Smooth muscle cell (in vitro differentiated cells): ENCODE measurements around the gene BEND6. TPM values are rescaled to one million over a fixed set of nuclear protein-coding genes. Genes with fewer than 3 reads are reported as not detected.

Source experiments
- DNase-seq: peaks from one replicate; lab custom pipeline; 2025; ENCODE audit not compliant: unreplicated experiment; lab: John Stamatoyannopoulos, UW
- H2AFZ ChIP-seq: fragments of 200-600 bp; sonication (generic); 2 replicates; pipeline ENCODE4 v1.6.0; 2016; ENCODE audit warnings: antibody characterized with exemption, low read depth, mild to moderate bottlenecking
- H3F3A ChIP-seq: fragments of 200-600 bp; sonication (generic); 2 replicates; pipeline ENCODE4 v1.6.0; 2017; ENCODE audit warnings: antibody characterized with exemption, low read depth
- H3K27ac ChIP-seq: fragments of 200-600 bp; sonication (generic); 2 replicates; pipeline ENCODE4 v1.5.1; 2016; ENCODE audit warnings: low read depth, mild to moderate bottlenecking
- H3K27me3 ChIP-seq: fragments of 200-600 bp; sonication (generic); 2 replicates; pipeline ENCODE4 v1.6.1; 2016; ENCODE audit warnings: low read depth, mild to moderate bottlenecking
- H3K36me3 ChIP-seq: fragments of 200-600 bp; sonication (generic); 2 replicates; pipeline ENCODE4 v1.5.1; 2016; ENCODE audit warnings: low read depth
- H3K4me1 ChIP-seq: fragments of 200-600 bp; sonication (generic); 2 replicates; pipeline ENCODE4 v1.5.1; 2016; ENCODE audit warnings: low read depth
- H3K4me2 ChIP-seq: fragments of 200-600 bp; sonication (generic); 2 replicates; pipeline ENCODE4 v1.6.0; 2016; ENCODE audit warnings: mild to moderate bottlenecking
- H3K4me3 ChIP-seq: fragments of 200-600 bp; sonication (generic); 2 replicates; pipeline ENCODE4 v1.5.1; 2016; ENCODE audit warnings: mild to moderate bottlenecking
- H3K79me2 ChIP-seq: fragments of 200-600 bp; sonication (generic); 2 replicates; pipeline ENCODE4 v1.6.0; 2016; ENCODE audit warnings: low read depth, mild to moderate bottlenecking
- H3K9ac ChIP-seq: fragments of 200-600 bp; sonication (generic); 2 replicates; pipeline ENCODE4 v1.6.0; 2016; ENCODE audit warnings: low read depth
- H3K9me3 ChIP-seq: fragments of 200-600 bp; sonication (generic); replicated peaks from 2 replicates; pipeline ENCODE4 v1.5.1; 2016; ENCODE audit warnings: low read depth
- H4K20me1 ChIP-seq: fragments of 200-600 bp; sonication (generic); 2 replicates; pipeline ENCODE4 v1.6.0; 2016; ENCODE audit warnings: low read depth
- CTCF ChIP-seq: fragments of 200-600 bp; sonication (generic); IDR thresholded peaks from 2 replicates; pipeline ENCODE4 v1.5.1; 2017; ENCODE audit warnings: borderline replicate concordance, mild to moderate bottlenecking, antibody characterized with exemption; ENCODE audit not compliant: insufficient read depth, poor library complexity, severe bottlenecking
- WGBS: methylation state at CpG from one replicate; pipeline ENCODE4 v1.1.7; 2016; ENCODE audit warnings: low lambda C conversion rate; 5-methylcytosine and 5-hydroxymethylcytosine counted together
- polyA plus RNA-seq: library from polyadenylated mRNA; unstranded; fragments of >200 nt; fragmentation: Nextera tagmentation; extraction: Ambion mirVana; gene quantifications from 2 replicates; pipeline ENCODE4 v1.2.1, GENCODE V29; 2016
- total RNA-seq: library from RNA; depleted of rRNA; stranded (reverse); fragments of >200 nt; gene quantifications from 2 replicates; pipeline ENCODE4 v1.2.3, GENCODE V29; 2014

BEND6 gene
- total and polyA plus RNA-seq, 2 experiments from 2014 or later: 4.8 to 5.5 TPM

GRCh38 chr6:56909115-56909907, 45.6 kb upstream of the BEND6 start:
- no peak for DNase-seq
- Histone ChIP-seq H3K4me2 (no peak overlapping the region), H3K9me3 (no peaks in the 10 kb centered on the region), H3K79me2 (no peaks in the 10 kb centered on the region), H4K20me1 (no peaks in the 10 kb centered on the region), H2AFZ (no peak overlapping the region), H3K4me3 (no peak overlapping the region), H3K27me3 (no peaks in the 10 kb centered on the region), H3K9ac (peak overlapping the region; percentile 56), H3K27ac (peak overlapping the region; percentile 78), H3F3A (no peaks in the 10 kb centered on the region), H3K36me3 (no peaks in the 10 kb centered on the region), H3K4me1 (peaks cover 15% of the 10 kb centered on the region)
- WGBS: 62% methylated on average over 4 of the region's 4 CpGs
- TF ChIP-seq CTCF: no peak

GRCh38 chr6:56911847-56912246, 43.1 kb upstream of the BEND6 start:
- no peak for TF ChIP-seq CTCF
- Histone ChIP-seq H4K20me1 (no peaks in the 10 kb centered on the region), H3K27ac (peak overlapping the region; percentile 78), H3K4me2 (peak overlapping the region; percentile 30), H2AFZ (peak overlapping the region; percentile 12), H3K4me3 (no peak overlapping the region), H3K79me2 (no peaks in the 10 kb centered on the region), H3F3A (peaks cover 10% of the 10 kb centered on the region), H3K27me3 (no peaks in the 10 kb centered on the region), H3K36me3 (no peaks in the 10 kb centered on the region), H3K9me3 (no peaks in the 10 kb centered on the region), H3K9ac (peak overlapping the region; percentile 51), H3K4me1 (peaks cover 19% of the 10 kb centered on the region)
- no peak for DNase-seq
- WGBS: 43% methylated on average over 1 of the region's 1 CpG

- no peak overlapping the region for H3K4me3 ChIP-seq
- H2AFZ ChIP-seq: no peak overlapping the region
- peak overlapping the region; percentile 71 for H3K27ac ChIP-seq
- no peaks in the 10 kb centered on the region for H3K27me3 ChIP-seq
- H4K20me1 ChIP-seq: no peaks in the 10 kb centered on the region
- no peak for TF ChIP-seq CTCF
- peaks cover 10% of the 10 kb centered on the region for H3F3A ChIP-seq
- no peak overlapping the region for H3K4me2 ChIP-seq
- WGBS: 61% methylated on average over 3 of the region's 3 CpGs
- H3K9me3 ChIP-seq: no peaks in the 10 kb centered on the region
- H3K4me1 ChIP-seq: peaks cover 19% of the 10 kb centered on the region
- no peak for DNase-seq
- H3K79me2 ChIP-seq: no peaks in the 10 kb centered on the region
- no peak overlapping the region for H3K9ac ChIP-seq
- no peaks in the 10 kb centered on the region for H3K36me3 ChIP-seq
These were observed 41.4 kb upstream of the BEND6 start for GRCh38 chr6:56913285-56914074.
